MM.1S (cell line): ENCODE results near the gene CD109.

Source experiments
- CTCF ChIP-seq: fragments of 300-600 bp; sonication (generic); IDR thresholded peaks from 2 replicates; pipeline ENCODE4 v1.5.1; 2016; ENCODE audit warnings: antibody characterized with exemption, low read length, mixed read lengths
- EZH2 ChIP-seq: fragments of 300-600 bp; sonication (generic); optimal IDR thresholded peaks from 2 replicates; pipeline ENCODE3; 2017; ENCODE audit warnings: low read depth, mild to moderate bottlenecking, antibody characterized with exemption, low read length, mixed read lengths
- EZH2phosphoT487 ChIP-seq: fragments of 300-600 bp; sonication (generic); IDR thresholded peaks from 2 replicates; pipeline ENCODE4 v1.6.1; 2018; ENCODE audit warnings: antibody characterized with exemption, low read length

- TF ChIP-seq EZH2 (no peak), CTCF (no peak), EZH2phosphoT487 (no peak)
These were observed 164.3 kb downstream of the CD109 start for GRCh38 chr6:73860303-73860702.
